GM18519 (cell line): ENCODE data around the gene LRRC47.
"Not testable (repeated sequence)": the region's sequence is repeated elsewhere in the genome, so short reads cannot be mapped to it uniquely, and the experiment has no call there.

ENCODE experiments used
- ATAC-seq: cut with Tn5 transposase; IDR thresholded peaks from one replicate; pipeline ENCODE4 v1.9.1; 2021; ENCODE audit warnings: mild to moderate bottlenecking, moderate library complexity; ENCODE audit not compliant: unreplicated experiment, low FRiP score

Gene LRRC47

GRCh38 chr1:3816331-3817137 lies 20.2 kb upstream of the LRRC47 start:
- no peak for ATAC-seq

GRCh38 chr1:3814771-3815561 lies 18.7 kb upstream of the LRRC47 start:
- no peak for ATAC-seq

- no peak for ATAC-seq
These were observed 17.8 kb upstream of the LRRC47 start for GRCh38 chr1:3814065-3814464.

- ATAC-seq: no peak
These were observed 15.3 kb upstream of the LRRC47 start for GRCh38 chr1:3811595-3811911.

GRCh38 chr1:3810149-3810761 lies 14.0 kb upstream of the LRRC47 start:
- not testable (repeated sequence) for ATAC-seq

- ATAC-seq: no peak
These were observed 13.4 kb upstream of the LRRC47 start for GRCh38 chr1:3809680-3810079.

GRCh38 chr1:3807769-3808168 lies 11.5 kb upstream of the LRRC47 start:
- ATAC-seq: no peak

GRCh38 chr1:3805038-3805437 lies 8.7 kb upstream of the LRRC47 start:
- ATAC-seq: no peak

- not testable (repeated sequence) for ATAC-seq
These were observed 8.3 kb upstream of the LRRC47 start for GRCh38 chr1:3804627-3804944.

- no peak for ATAC-seq
These were observed 7.8 kb upstream of the LRRC47 start for GRCh38 chr1:3803905-3804626.

- not testable (repeated sequence) for ATAC-seq
These were observed 4.5 kb upstream of the LRRC47 start for GRCh38 chr1:3800795-3801194.

GRCh38 chr1:3799976-3800685 lies 3.8 kb upstream of the LRRC47 start:
- no peak for ATAC-seq

GRCh38 chr1:3795453-3796214 lies 664 bp downstream of the LRRC47 start:
- ATAC-seq: no peak

- ATAC-seq: no peak
These were observed 5.3 kb downstream of the LRRC47 start for GRCh38 chr1:3790952-3791351.

- ATAC-seq: no peak
These were observed 5.8 kb downstream of the LRRC47 start for GRCh38 chr1:3790500-3790923.

- ATAC-seq: no peak
These were observed 6.6 kb downstream of the LRRC47 start for GRCh38 chr1:3789421-3790300.

- ATAC-seq: no peak
These were observed 7.4 kb downstream of the LRRC47 start for GRCh38 chr1:3788756-3789420.
